Skeletal muscle satellite cell (primary cell): ENCODE measurements around the gene ATOX1.

Source experiments
- H3K27me3 ChIP-seq: 2 replicates; pipeline ENCODE4 v1.7.0; 2013; ENCODE audit warnings: low read length; ENCODE audit not compliant: control insufficient read depth, insufficient read depth
- H3K36me3 ChIP-seq: 2 replicates; pipeline ENCODE4 v1.7.0; 2013; ENCODE audit warnings: mild to moderate bottlenecking, control low read depth, low read length; ENCODE audit not compliant: insufficient read depth
- H3K4me1 ChIP-seq: 2 replicates; pipeline ENCODE4 v1.7.0; 2013; ENCODE audit warnings: low read length; ENCODE audit not compliant: control insufficient read depth, insufficient read depth
- H3K4me2 ChIP-seq: 2 replicates; pipeline ENCODE4 v1.7.0; 2013; ENCODE audit warnings: mild to moderate bottlenecking, low read length
- H3K4me3 ChIP-seq: 2 replicates; pipeline ENCODE4 v1.7.0; 2013; ENCODE audit warnings: low read length
- H3K9ac ChIP-seq: 2 replicates; pipeline ENCODE4 v1.7.0; 2013; ENCODE audit warnings: mild to moderate bottlenecking, low read depth, low read length, moderate library complexity
- H3K9me3 ChIP-seq: replicated peaks from 2 replicates; pipeline ENCODE4 v1.7.0; 2013; ENCODE audit warnings: mild to moderate bottlenecking, control low read depth, low read length

ATOX1 gene

DNA sequence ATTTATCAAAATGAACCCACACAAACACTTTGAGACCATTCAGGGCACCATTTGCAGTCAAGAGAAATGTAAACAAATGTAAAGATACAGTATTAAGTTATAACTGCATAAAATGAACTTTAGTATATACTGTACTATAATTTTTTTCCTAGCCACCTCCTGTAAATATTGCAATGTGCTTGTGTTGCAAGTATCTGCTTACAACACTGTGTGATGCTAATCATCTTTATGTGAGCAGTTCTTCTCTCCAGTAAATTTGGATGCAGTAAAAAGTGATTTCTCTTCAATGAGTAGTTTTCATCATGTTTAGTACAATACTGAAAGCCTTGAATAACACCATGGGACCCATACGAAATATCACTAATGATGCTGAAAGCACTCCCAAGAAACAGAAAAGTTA lies 22.8 kb upstream of the ATOX1 start:
- H3K36me3 ChIP-seq = peaks cover 18% of the 10 kb centered on the region
- peaks cover 36% of the 10 kb centered on the region for H3K4me1 ChIP-seq
- no peak overlapping the region for H3K9ac ChIP-seq

GRCh38 chr5:151780348-151780747 lies 21.9 kb upstream of the ATOX1 start:
- Histone ChIP-seq H3K4me2 (no peak overlapping the region), H3K9ac (no peak overlapping the region), H3K9me3 (no peaks in the 10 kb centered on the region), H3K36me3 (peaks cover 18% of the 10 kb centered on the region), H3K4me1 (peaks cover 43% of the 10 kb centered on the region), H3K4me3 (no peak overlapping the region), H3K27me3 (no peaks in the 10 kb centered on the region)

More for the DNA sequence above, 22.8 kb upstream of the ATOX1 start:
- Histone ChIP-seq H3K27me3 (no peaks in the 10 kb centered on the region), H3K4me3 (no peak overlapping the region), H3K9me3 (no peaks in the 10 kb centered on the region), H3K4me2 (no peak overlapping the region)

- no peak overlapping the region for H3K4me2 ChIP-seq
- peaks cover 46% of the 10 kb centered on the region for H3K4me1 ChIP-seq
- no peak overlapping the region for H3K9ac ChIP-seq
- no peaks in the 10 kb centered on the region for H3K27me3 ChIP-seq
- H3K36me3 ChIP-seq = peaks cover 18% of the 10 kb centered on the region
- no peaks in the 10 kb centered on the region for H3K9me3 ChIP-seq
- no peak overlapping the region for H3K4me3 ChIP-seq
Measured at GRCh38 chr5:151779531-151780125, 21.2 kb upstream of the ATOX1 start.

DNA sequence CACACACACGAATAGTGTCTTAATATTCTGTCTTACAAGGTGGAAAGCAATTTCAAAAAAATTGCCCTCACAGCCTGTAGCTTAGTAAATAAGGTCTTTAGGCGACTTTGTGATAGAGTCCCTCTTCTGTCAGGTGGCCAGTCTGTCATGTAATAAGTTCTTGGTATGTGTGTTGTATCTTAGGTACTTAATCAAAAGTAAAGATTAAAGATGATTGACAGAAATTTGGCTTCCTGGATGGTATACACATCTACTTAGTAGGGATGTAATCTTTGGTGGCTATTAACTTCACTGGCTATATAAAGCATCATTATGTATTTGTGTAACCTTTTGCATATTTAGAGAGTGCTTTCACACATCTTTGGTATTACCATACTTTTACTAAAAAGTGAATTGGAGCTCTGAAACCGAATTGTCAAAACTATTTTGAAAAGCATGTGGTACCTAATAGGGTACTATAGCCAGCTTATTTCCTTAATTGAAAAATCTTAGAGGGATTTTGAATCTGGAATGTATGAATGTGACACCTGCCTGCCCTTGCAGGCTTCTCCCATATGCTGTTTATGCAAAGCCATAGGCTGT lies 16.7 kb upstream of the ATOX1 start:
- peak overlapping the region; percentile 93 for H3K4me3 ChIP-seq
- H3K4me2 ChIP-seq = peak overlapping the region; percentile 90
- peak overlapping the region; percentile 92 for H3K9ac ChIP-seq
- peaks cover 37% of the 10 kb centered on the region for H3K4me1 ChIP-seq
- H3K27me3 ChIP-seq = no peaks in the 10 kb centered on the region
- no peaks in the 10 kb centered on the region for H3K9me3 ChIP-seq
- peaks cover 18% of the 10 kb centered on the region for H3K36me3 ChIP-seq

- Histone ChIP-seq H3K27me3 (no peaks in the 10 kb centered on the region), H3K9me3 (no peaks in the 10 kb centered on the region), H3K4me3 (peak overlapping the region; percentile 93), H3K36me3 (peaks cover 17% of the 10 kb centered on the region), H3K4me2 (peak overlapping the region; percentile 90), H3K9ac (peak overlapping the region; percentile 92), H3K4me1 (peaks cover 40% of the 10 kb centered on the region)
Measured at GRCh38 chr5:151773951-151774350, 15.5 kb upstream of the ATOX1 start.

DNA sequence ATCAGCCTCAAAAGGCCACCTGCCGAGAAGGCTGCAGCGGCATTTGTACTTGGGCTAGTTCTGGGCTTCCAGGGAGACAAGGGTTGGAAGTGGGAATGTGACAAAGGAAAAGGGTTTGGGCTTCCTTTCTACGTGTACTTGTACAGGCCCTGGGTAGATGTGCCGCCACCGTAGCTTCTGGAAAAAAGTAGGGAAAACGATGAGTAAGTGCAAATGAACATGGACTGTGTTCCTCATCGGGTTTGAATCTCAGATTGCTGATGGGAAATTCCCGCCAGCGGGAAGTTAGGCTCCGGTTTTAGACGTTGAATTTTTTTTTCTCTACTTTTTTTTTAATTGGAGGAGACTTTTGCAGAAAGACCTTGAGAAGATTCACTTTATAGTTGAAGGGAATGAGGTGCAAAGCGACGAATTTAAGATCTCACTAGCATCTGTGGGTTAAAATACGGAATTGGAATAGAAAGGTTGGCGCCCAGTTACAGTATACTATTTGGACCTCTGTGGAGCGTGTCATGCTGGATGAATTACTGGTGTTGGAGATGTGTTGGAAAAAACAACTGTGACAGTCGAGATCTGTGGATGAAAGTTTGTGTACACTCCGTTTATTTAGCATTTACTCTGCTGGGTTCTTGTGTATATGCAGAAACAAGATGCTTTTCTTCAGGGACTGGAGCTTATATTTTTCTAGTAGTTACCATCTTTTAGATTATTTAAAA lies 14.6 kb upstream of the ATOX1 start:
- Histone ChIP-seq H3K4me3 (peak overlapping the region; percentile 93), H3K4me1 (peaks cover 40% of the 10 kb centered on the region), H3K9me3 (no peaks in the 10 kb centered on the region), H3K9ac (peak overlapping the region; percentile 92), H3K4me2 (peak overlapping the region; percentile 90), H3K27me3 (no peaks in the 10 kb centered on the region), H3K36me3 (peaks cover 13% of the 10 kb centered on the region)

DNA sequence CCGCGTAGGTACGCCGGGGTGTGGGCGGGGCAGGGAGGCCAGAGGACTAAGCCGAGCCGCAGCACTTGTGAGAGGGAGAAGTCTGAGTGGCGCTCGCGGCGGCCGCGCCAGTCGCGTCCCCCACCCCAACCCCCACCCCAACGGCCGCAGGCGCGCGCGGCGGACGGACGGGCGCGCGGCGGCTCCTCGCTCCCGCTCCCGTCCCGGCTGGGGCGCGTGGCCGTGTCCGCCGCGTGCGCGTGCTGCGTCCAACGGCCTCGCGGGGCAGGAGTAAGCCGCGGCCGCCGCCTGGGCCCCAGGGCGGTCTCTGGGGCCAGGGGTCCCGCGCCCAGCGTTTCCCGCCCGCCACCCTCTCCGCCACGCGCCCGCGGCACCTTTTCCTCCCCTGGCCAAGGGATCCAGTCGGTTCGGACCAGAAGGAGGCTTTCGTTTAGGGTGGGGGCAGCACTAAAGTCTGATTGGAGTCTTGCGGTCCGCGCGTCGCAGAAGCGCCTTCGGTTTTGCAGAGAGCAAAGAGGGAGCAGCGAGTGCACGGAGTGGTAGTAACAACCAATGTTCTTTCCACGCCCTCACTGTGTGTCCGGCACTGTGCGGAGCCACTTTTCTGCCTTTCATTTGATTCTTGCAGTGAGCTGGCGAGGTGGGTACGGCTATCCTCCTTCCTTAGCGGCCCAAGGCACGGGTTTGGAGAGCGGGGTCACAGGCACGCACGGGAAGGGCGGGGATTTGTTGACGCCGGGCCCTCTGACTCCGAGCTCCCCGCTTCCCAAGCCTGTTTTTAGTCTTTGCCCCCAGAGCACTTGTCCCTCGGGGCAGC lies 13.8 kb upstream of the ATOX1 start:
- Histone ChIP-seq H3K4me1 (peaks cover 36% of the 10 kb centered on the region), H3K27me3 (no peaks in the 10 kb centered on the region), H3K9me3 (no peaks in the 10 kb centered on the region), H3K9ac (peak overlapping the region; percentile 92), H3K4me2 (peak overlapping the region; percentile 90), H3K4me3 (peak overlapping the region; percentile 93), H3K36me3 (peaks cover 5% of the 10 kb centered on the region)

DNA sequence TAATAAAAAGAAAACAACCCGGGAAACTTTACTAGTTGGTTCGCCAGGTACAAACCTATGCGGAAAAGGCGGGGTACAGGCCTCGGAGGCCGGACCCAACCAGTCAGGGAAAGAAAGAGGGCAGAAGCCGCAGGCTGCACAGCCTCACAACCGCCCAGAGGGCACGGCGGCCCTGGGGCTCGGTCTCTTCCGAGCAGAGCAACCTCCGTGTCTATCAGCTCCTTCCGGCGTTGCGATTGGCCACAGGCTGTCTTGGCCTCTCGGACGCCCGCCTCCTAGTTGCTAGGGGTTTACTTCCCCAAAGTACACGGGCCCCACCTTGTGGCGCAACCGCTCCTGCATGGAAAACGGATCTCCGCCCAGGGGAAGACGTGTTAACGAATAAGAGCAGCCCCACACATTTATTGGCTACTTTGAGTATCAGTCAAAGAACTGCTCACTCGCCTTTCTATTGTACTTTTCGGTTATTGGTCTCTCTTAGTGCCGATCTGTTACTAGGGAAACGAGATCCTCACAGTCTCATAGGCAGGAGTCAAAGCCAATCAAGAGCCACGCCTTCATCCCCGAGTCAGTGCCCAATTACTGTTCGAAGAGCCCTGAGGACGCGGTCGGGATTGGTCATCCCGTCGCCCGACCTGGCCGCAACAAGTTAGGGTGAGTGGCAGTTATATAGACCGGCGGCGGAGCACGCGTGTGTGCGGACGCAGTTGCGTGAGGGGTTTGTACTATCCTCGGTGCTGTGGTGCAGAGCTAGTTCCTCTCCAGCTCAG lies 13.0 kb upstream of the ATOX1 start, which contains the start of gene G3BP1:
Gene G3BP1, plus strand, starts transcription at position 696 of the 770 bp plus-strand sequence. CDS start 14,667 bp downstream, outside the sequence.
- H3K36me3 ChIP-seq = no peaks in the 10 kb centered on the region
- H3K4me3 ChIP-seq = peak within 1 kb of the TSS; percentile 93
- H3K9ac ChIP-seq = peak within 1 kb of the TSS; percentile 92
- peaks cover 30% of the 10 kb centered on the region for H3K4me1 ChIP-seq
- H3K27me3 ChIP-seq = no peaks in the 10 kb centered on the region
- H3K9me3 ChIP-seq = no peaks in the 10 kb centered on the region
- peak within 1 kb of the TSS; percentile 98 for H3K4me2 ChIP-seq

GRCh38 chr5:151770383-151771258 lies 12.2 kb upstream of the ATOX1 start:
- Histone ChIP-seq H3K4me1 (peaks cover 24% of the 10 kb centered on the region), H3K4me3 (peak overlapping the region; percentile 69), H3K4me2 (peak overlapping the region; percentile 98), H3K36me3 (no peaks in the 10 kb centered on the region), H3K9ac (peak overlapping the region; percentile 92), H3K27me3 (no peaks in the 10 kb centered on the region), H3K9me3 (no peaks in the 10 kb centered on the region)

- no peaks in the 10 kb centered on the region for H3K36me3 ChIP-seq
- H3K4me2 ChIP-seq = no peak overlapping the region
- H3K9ac ChIP-seq = no peak overlapping the region
- no peak overlapping the region for H3K4me3 ChIP-seq
- H3K27me3 ChIP-seq = no peaks in the 10 kb centered on the region
- peaks cover 14% of the 10 kb centered on the region for H3K4me1 ChIP-seq
- no peaks in the 10 kb centered on the region for H3K9me3 ChIP-seq
Measured at GRCh38 chr5:151766975-151767374, 8.5 kb upstream of the ATOX1 start.
